ENCODE results near the gene NYAP1. TPM values are rescaled to one million over a fixed set of nuclear protein-coding genes. Genes with fewer than 3 reads are reported as not detected.

Gene NYAP1
- total and polyA plus RNA-seq, 2 of the 8 experiments (the other 6 are each of a cell fraction or from before 2014, with no cell fraction given) = 1.9 to 4.6 TPM

GRCh38 chr7:100493476-100494264, 9.9 kb downstream of the NYAP1 start (continued):
- no peak for TF ChIP-seq TAF1 (IDR thresholded peaks at IDR 0.05; ENCODE audit: low read depth, low read length)

Data from H1 (cell line).